Measurements from ENCODE around the gene MACROH2A1. TPM values are rescaled to one million over a fixed set of nuclear protein-coding genes. Genes with fewer than 3 reads are reported as not detected.

Gene MACROH2A1
- total RNA-seq, 1 donor from 2014 or later, result 103 TPM

- DNase-seq, result no peak
- Histone ChIP-seq H3K36me3 (peaks cover 20% of the 10 kb centered on the region), H3K4me1 (peaks cover 72% of the 10 kb centered on the region), H3K9me3 (replicated peaks) (no peaks in the 10 kb centered on the region), H3K27ac (replicated peaks) (no peak overlapping the region), H3K4me3 (no peak overlapping the region), H3K27me3 (ENCODE audit: low read depth) (no peaks in the 10 kb centered on the region)
- intact Hi-C loops (cut with micrococcal nuclease), result no loop called here
- no peak for TF ChIP-seq CTCF (IDR thresholded peaks at IDR 0.05; ENCODE audit: borderline replicate concordance)
Observed at GRCh38 chr5:135353952-135354721, 44.9 kb downstream of the MACROH2A1 start.

- intact Hi-C loops (cut with micrococcal nuclease), result no loop called here
- no peak for DNase-seq
- H3K4me3 ChIP-seq, result no peak overlapping the region
- no peaks in the 10 kb centered on the region for H3K9me3 ChIP-seq (replicated peaks)
- no peak overlapping the region for H3K27ac ChIP-seq (replicated peaks)
- H3K36me3 ChIP-seq, result peaks cover 31% of the 10 kb centered on the region
- peaks cover 48% of the 10 kb centered on the region for H3K4me1 ChIP-seq
- TF ChIP-seq CTCF (IDR thresholded peaks at IDR 0.05; ENCODE audit: borderline replicate concordance), result no peak
- H3K27me3 ChIP-seq (ENCODE audit: low read depth), result no peaks in the 10 kb centered on the region
Observed at GRCh38 chr5:135350536-135350935, 48.5 kb downstream of the MACROH2A1 start.

GRCh38 chr5:135349886-135350285 is 49.1 kb downstream of the MACROH2A1 start:
- Histone ChIP-seq H3K27ac (replicated peaks) (no peak overlapping the region), H3K36me3 (peaks cover 38% of the 10 kb centered on the region), H3K4me1 (peaks cover 41% of the 10 kb centered on the region), H3K9me3 (replicated peaks) (no peaks in the 10 kb centered on the region), H3K4me3 (no peak overlapping the region), H3K27me3 (ENCODE audit: low read depth) (no peaks in the 10 kb centered on the region)
- TF ChIP-seq CTCF (IDR thresholded peaks at IDR 0.05; ENCODE audit: borderline replicate concordance), result no peak
- DNase-seq, result no peak
- intact Hi-C loops (cut with micrococcal nuclease), result no loop called here

GRCh38 chr5:135349451-135349850 is 49.6 kb downstream of the MACROH2A1 start:
- peaks cover 42% of the 10 kb centered on the region for H3K36me3 ChIP-seq
- H3K27ac ChIP-seq (replicated peaks), result no peak overlapping the region
- H3K9me3 ChIP-seq (replicated peaks), result no peaks in the 10 kb centered on the region
- no peaks in the 10 kb centered on the region for H3K27me3 ChIP-seq (ENCODE audit: low read depth)
- intact Hi-C loops (cut with micrococcal nuclease), result no loop called here
- peaks cover 37% of the 10 kb centered on the region for H3K4me1 ChIP-seq
- no peak for TF ChIP-seq CTCF (IDR thresholded peaks at IDR 0.05; ENCODE audit: borderline replicate concordance)
- DNase-seq, result no peak
- no peak overlapping the region for H3K4me3 ChIP-seq

- Histone ChIP-seq H3K36me3 (peaks cover 47% of the 10 kb centered on the region), H3K4me3 (no peak overlapping the region), H3K9me3 (replicated peaks) (no peaks in the 10 kb centered on the region), H3K27ac (replicated peaks) (no peak overlapping the region), H3K27me3 (ENCODE audit: low read depth) (no peaks in the 10 kb centered on the region), H3K4me1 (peaks cover 31% of the 10 kb centered on the region)
- TF ChIP-seq CTCF (IDR thresholded peaks at IDR 0.05; ENCODE audit: borderline replicate concordance), result no peak
- intact Hi-C loops (cut with micrococcal nuclease), result no loop called here
- no peak for DNase-seq
Observed at GRCh38 chr5:135348918-135349317, 50.1 kb downstream of the MACROH2A1 start.

Data from left ventricle myocardium inferior (tissue), 1 donor.